Diencephalon (tissue), 1 donor: ENCODE measurements around the gene HOXC4. TPM values are rescaled to one million over a fixed set of nuclear protein-coding genes. Genes with fewer than 3 reads are reported as not detected.

Source experiments
- small RNA-seq: library from RNA; depleted of rRNA; stranded (forward); fragments of <200 nt; gene quantifications from one replicate; pipeline ENCODE3, GENCODE V24; 2014
- total RNA-seq: library from RNA; depleted of rRNA; stranded (reverse); fragments of >200 nt; gene quantifications from one replicate; pipeline ENCODE4 v1.2.3, GENCODE V29; 2014

HOXC4 gene
- total RNA-seq: not detected

DNA sequence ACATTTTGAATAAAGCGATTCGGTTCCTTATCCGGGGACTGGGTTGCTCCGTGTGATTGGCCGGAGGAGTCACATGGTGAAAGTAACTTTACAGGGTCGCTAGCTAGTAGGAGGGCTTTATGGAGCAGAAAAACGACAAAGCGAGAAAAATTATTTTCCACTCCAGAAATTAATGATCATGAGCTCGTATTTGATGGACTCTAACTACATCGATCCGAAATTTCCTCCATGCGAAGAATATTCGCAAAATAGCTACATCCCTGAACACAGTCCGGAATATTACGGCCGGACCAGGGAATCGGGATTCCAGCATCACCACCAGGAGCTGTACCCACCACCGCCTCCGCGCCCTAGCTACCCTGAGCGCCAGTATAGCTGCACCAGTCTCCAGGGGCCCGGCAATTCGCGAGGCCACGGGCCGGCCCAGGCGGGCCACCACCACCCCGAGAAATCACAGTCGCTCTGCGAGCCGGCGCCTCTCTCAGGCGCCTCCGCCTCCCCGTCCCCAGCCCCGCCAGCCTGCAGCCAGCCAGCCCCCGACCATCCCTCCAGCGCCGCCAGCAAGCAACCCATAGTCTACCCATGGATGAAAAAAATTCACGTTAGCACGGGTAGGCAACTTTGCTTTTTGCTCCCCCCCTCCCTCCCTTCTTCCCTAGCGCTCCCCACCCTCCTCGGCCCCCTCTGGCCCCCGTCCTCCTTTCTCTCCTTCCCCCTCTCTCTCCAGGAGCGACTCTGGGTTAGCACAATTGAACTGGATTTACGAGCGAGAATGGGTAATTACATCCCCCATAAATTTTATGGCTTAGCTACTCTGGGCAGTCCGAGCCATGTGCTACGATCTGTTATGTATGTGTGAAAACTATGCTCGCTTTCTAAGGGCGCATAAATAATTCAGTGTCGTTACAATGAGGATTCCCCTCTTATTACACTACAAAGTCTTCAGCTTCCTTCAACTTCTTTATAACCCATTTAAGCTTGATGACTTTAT, at the start of gene HOXC4:
TSS of gene HOXC4 (plus strand) at position 85 of the 991 bp plus-strand sequence. CDS start at position 173, 88 bp downstream.

DNA sequence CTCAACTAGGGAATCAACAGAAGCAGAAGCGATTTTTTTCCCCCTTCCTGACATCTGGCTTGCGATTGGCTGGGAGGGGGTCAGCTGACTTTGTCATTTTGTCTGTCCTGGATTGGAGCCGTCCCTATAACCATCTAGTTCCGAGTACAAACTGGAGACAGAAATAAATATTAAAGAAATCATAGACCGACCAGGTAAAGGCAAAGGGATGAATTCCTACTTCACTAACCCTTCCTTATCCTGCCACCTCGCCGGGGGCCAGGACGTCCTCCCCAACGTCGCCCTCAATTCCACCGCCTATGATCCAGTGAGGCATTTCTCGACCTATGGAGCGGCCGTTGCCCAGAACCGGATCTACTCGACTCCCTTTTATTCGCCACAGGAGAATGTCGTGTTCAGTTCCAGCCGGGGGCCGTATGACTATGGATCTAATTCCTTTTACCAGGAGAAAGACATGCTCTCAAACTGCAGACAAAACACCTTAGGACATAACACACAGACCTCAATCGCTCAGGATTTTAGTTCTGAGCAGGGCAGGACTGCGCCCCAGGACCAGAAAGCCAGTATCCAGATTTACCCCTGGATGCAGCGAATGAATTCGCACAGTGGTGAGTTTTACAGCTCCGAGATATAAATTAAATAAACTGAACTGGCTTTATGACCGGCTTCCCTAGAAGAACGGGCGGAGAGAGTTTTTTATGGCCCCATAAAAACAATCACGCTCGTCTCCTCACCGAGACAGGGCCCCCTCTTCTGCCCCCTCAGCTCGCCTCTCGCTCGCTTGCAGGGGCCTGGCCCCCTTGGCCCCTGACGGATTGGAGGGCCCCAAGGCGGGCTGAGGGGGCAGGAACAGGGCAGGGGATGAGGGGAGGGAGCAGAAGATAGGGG, 25.1 kb upstream of the HOXC4 start, which contains the start of gene HOXC6:
TSS of gene HOXC6 (plus strand) at position 127 of the 888 bp plus-strand sequence. CDS start at position 209, 82 bp downstream.

DNA sequence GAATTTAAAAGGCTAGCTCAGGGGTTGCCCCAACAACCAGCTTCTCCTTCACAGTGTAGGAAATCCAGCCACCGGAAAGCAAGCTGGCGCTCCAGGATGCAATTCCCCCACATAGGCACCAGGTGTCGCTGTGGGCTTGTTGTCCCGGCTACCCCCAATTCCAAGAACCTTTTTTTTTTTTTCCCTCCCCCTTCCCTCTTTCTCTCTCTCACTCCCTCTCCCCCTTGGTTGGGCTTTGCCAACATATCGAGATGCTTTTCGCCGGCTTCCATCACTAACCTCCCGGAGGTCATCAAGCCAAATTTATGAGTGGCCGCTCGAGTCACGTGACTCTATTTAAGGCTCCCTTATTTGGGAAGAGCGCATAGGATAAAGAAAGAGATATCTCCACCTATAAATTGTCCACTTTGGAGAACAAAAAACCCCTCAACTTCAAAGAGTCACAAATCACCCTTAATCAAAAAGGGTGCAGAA, 21.0 kb upstream of the HOXC4 start, which contains the start of gene HOXC5:
TSS of gene HOXC5 (plus strand) at position 424 of the 474 bp plus-strand sequence. CDS start 73 bp downstream, outside the sequence.

Small RNA genes within 50 kb of the gene (small RNA-seq; reads per million reads assigned to genes)
- not detected for gene HOXC5
- gene MIR615: not detected
- not detected for gene RF00019

Other genes starting within 250 kb of the HOXC4 start
- gene HOXC13, start 115.0 kb upstream of the HOXC4 start, total RNA-seq: not detected
- not detected for gene HOXC12, start 98.9 kb upstream of the HOXC4 start, total RNA-seq
- not detected for gene HOXC11, start 80.7 kb upstream of the HOXC4 start, total RNA-seq
- gene HOTAIR, start 78.9 kb upstream of the HOXC4 start, total RNA-seq: not detected
- not detected for gene HOXC10, start 68.7 kb upstream of the HOXC4 start, total RNA-seq
- gene HOXC9, start 53.7 kb upstream of the HOXC4 start, total RNA-seq: not detected
- gene HOXC8, start 44.9 kb upstream of the HOXC4 start, total RNA-seq: not detected
- gene HOXC6, start 25.4 kb upstream of the HOXC4 start, total RNA-seq: not detected
- gene HOXC5, start 20.8 kb upstream of the HOXC4 start, total RNA-seq: not detected
- gene SMUG1, start 135.2 kb downstream of the HOXC4 start, total RNA-seq: 32.8 TPM
- 201 TPM for gene CBX5, start 226.3 kb downstream of the HOXC4 start, total RNA-seq
- gene HNRNPA1, start 226.9 kb downstream of the HOXC4 start, total RNA-seq: 651 TPM
- gene NFE2, start 247.2 kb downstream of the HOXC4 start, total RNA-seq: 1.8 TPM